ENCODE results near the gene VSTM4.

GRCh38 chr10:49005270-49005669 is 110.1 kb downstream of the VSTM4 start:
- TF ChIP-seq CTCF (IDR thresholded peaks at IDR 0.05) (no peak), POLR2A (IDR thresholded peaks at IDR 0.05) (no peak), POLR2AphosphoS5 (IDR thresholded peaks at IDR 0.05) (no peak)
